ENCODE results near the gene CLASP1. TPM values are rescaled to one million over a fixed set of nuclear protein-coding genes. Genes with fewer than 3 reads are reported as not detected.

Gene CLASP1
- total and polyA plus RNA-seq, 2 experiments from 2014 or later = 20.1 to 37.4 TPM

DNA sequence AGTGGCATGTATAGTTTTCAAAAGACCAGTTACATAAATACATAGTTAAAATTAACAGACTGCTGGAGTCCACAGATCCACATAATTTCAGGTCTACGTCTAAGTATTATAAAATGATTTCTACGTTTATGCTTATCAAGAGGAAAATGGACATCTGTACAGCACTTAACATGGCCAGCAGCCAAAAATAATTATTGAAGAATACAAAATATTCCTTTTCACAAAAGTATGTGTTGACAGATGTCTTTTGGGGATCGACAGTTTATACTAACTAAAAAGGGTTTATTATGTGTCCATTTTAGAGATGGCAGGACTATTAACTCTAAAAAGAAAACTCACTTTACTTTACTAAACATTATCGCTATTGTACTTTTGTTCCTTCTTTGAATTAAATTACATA, 231.4 kb downstream of the CLASP1 start:
- TF ChIP-seq EZH2 (IDR thresholded peaks at IDR 0.05; ENCODE audit: insufficient read depth, poor library complexity, severe bottlenecking) = no peak
- no peak for TF ChIP-seq EZH2phosphoT487 (IDR thresholded peaks at IDR 0.05; ENCODE audit: insufficient read depth, low read depth)
- WGBS, 2 experiments (ENCODE audit: low coverage in 1 of 2, low lambda C conversion rate in 2 of 2, missing lambda C conversion rate in 2 of 2) = 64 to 65% methylated on average over 4 of the region's 4 CpGs
- no peaks in the 10 kb centered on the region for H3K79me2 ChIP-seq (ENCODE audit: insufficient read depth)
- no peaks in the 10 kb centered on the region for H3K27me3 ChIP-seq (replicated peaks; ENCODE audit: insufficient read depth)
- DNase-seq = no peak
- H3K9me2 ChIP-seq (ENCODE audit: insufficient read depth) = no peaks in the 10 kb centered on the region
- H3K9me3 ChIP-seq (ENCODE audit: low read depth) = no peaks in the 10 kb centered on the region
- no peak overlapping the region for H3K27ac ChIP-seq
- H3K4me1 ChIP-seq (ENCODE audit: insufficient read depth) = no peaks in the 10 kb centered on the region
- in situ Hi-C loops (cut with MboI) = no loop called here
- no peaks in the 10 kb centered on the region for H4K20me1 ChIP-seq (ENCODE audit: insufficient read depth)
- no peak overlapping the region for H3K4me2 ChIP-seq (ENCODE audit: unreplicated experiment)
- H3K36me3 ChIP-seq (ENCODE audit: low read depth) = peaks cover 20% of the 10 kb centered on the region
- no peaks in the 10 kb centered on the region for H3F3A ChIP-seq (ENCODE audit: insufficient read depth)
- no peak overlapping the region for H3K4me3 ChIP-seq
- no peak overlapping the region for H3K9ac ChIP-seq
- no peak overlapping the region for H2AFZ ChIP-seq

DNA sequence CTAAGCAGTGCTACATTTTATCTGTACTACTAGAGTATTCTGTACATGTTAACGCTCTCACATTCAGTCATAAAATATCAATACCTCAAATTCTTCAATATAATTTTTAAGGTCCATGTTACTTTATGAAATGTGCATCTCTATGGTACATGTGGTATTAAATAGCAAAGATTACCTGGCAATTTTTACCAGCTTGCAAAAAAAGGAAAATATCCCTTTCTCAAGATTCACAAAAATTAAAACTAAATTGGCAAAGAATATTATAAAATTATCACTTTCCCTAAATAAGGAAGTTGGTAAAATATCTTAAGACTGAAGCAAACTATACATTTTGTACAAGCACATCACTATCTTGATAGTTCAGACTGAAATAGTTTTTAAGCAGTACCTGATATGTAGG, 233.5 kb downstream of the CLASP1 start:
- WGBS, 2 experiments (ENCODE audit: low coverage in 1 of 2, low lambda C conversion rate in 2 of 2, missing lambda C conversion rate in 2 of 2) = 97 to 98% methylated on average over 1 of the region's 1 CpG
- in situ Hi-C loops (cut with MboI) = no loop called here
- no peak overlapping the region for H3K4me3 ChIP-seq

DNA sequence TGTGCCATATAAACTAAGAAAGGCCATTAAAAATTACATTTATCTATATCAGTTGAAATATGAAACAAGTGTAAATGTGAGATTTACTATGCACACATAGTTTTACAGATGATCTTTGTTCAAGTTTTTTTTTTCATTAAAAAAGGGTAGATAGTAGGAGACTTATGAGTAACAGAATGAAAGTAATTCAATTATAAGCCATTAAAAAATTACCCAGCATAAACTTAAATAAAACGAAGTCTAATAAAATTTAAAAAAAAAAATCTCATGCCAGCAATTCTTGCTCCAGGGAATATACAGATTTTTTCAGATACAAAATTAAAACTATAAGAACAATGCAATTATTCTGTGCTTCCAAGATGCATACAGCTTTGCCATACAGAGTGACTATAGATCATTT, 236.9 kb downstream of the CLASP1 start:
- H3K9me3 ChIP-seq (ENCODE audit: low read depth) = no peaks in the 10 kb centered on the region
- H3K79me2 ChIP-seq (ENCODE audit: insufficient read depth) = no peaks in the 10 kb centered on the region
- TF ChIP-seq EZH2phosphoT487 (IDR thresholded peaks at IDR 0.05; ENCODE audit: insufficient read depth, low read depth) (no peak), EZH2 (IDR thresholded peaks at IDR 0.05; ENCODE audit: insufficient read depth, poor library complexity, severe bottlenecking) (no peak)
- no peaks in the 10 kb centered on the region for H4K20me1 ChIP-seq (ENCODE audit: insufficient read depth)
- no peak overlapping the region for H3K27ac ChIP-seq
- in situ Hi-C loops (cut with MboI) = no loop called here
- H3K36me3 ChIP-seq (ENCODE audit: low read depth) = peaks cover 25% of the 10 kb centered on the region
- WGBS, 2 experiments (ENCODE audit: low coverage in 1 of 2, low lambda C conversion rate in 2 of 2, missing lambda C conversion rate in 2 of 2) = 53 to 77% methylated on average over 1 of the region's 1 CpG
- H2AFZ ChIP-seq = no peak overlapping the region
- 0 out of 2 replicates have a peak, but pooled peaks cover 17% of the 10 kb centered on the region for H3F3A ChIP-seq (ENCODE audit: insufficient read depth)
- H3K4me2 ChIP-seq (ENCODE audit: unreplicated experiment) = no peak overlapping the region
- no peaks in the 10 kb centered on the region for H3K27me3 ChIP-seq (replicated peaks; ENCODE audit: insufficient read depth)
- no peaks in the 10 kb centered on the region for H3K9me2 ChIP-seq (ENCODE audit: insufficient read depth)
- DNase-seq = no peak
- H3K9ac ChIP-seq = no peak overlapping the region
- H3K4me1 ChIP-seq (ENCODE audit: insufficient read depth) = peaks cover 6% of the 10 kb centered on the region; the same call in 1 of the 2 replicates
- no peak overlapping the region for H3K4me3 ChIP-seq

More for the DNA sequence above, 233.5 kb downstream of the CLASP1 start:
- peaks cover 15% of the 10 kb centered on the region for H3K36me3 ChIP-seq (ENCODE audit: low read depth)
- H4K20me1 ChIP-seq (ENCODE audit: insufficient read depth) = no peaks in the 10 kb centered on the region
- no peaks in the 10 kb centered on the region for H3K27me3 ChIP-seq (replicated peaks; ENCODE audit: insufficient read depth)
- no peaks in the 10 kb centered on the region for H3K79me2 ChIP-seq (ENCODE audit: insufficient read depth)
- TF ChIP-seq EZH2phosphoT487 (IDR thresholded peaks at IDR 0.05; ENCODE audit: insufficient read depth, low read depth) (no peak), EZH2 (IDR thresholded peaks at IDR 0.05; ENCODE audit: insufficient read depth, poor library complexity, severe bottlenecking) (no peak)
- H3K9ac ChIP-seq = no peak overlapping the region
- no peaks in the 10 kb centered on the region for H3K9me2 ChIP-seq (ENCODE audit: insufficient read depth)
- no peak for DNase-seq
- H3K27ac ChIP-seq = no peak overlapping the region
- no peaks in the 10 kb centered on the region for H3K4me1 ChIP-seq (ENCODE audit: insufficient read depth)
- no peak overlapping the region for H3K4me2 ChIP-seq (ENCODE audit: unreplicated experiment)
- no peak overlapping the region for H2AFZ ChIP-seq
- H3K9me3 ChIP-seq (ENCODE audit: low read depth) = no peaks in the 10 kb centered on the region
- no peaks in the 10 kb centered on the region for H3F3A ChIP-seq (ENCODE audit: insufficient read depth)

DNA sequence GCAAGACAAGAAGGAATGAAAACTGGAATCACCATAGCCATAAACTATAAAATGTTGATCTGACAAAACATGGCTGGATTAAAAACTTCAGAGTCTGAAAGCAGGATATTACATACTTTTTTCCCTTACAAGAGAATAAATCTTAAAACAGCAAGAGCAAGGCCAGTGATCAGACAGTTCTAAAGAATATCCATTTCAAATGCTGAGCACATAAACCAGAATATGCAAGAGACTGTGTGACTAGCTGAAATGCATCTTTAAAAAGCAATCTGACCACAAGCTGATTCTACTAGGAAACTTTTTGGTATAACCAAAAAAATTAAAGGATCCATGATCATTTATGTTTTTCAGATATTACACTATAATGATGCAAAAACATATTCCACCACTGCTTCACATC, 239.3 kb downstream of the CLASP1 start:
- no peaks in the 10 kb centered on the region for H3K9me3 ChIP-seq (ENCODE audit: low read depth)
- H3K9ac ChIP-seq = no peak overlapping the region
- in situ Hi-C loops (cut with MboI) = no loop called here
- no peak overlapping the region for H2AFZ ChIP-seq
- H3K27ac ChIP-seq = no peak overlapping the region
- no peak overlapping the region for H3K4me3 ChIP-seq
- peaks cover 6% of the 10 kb centered on the region; the same call in 1 of the 2 replicates for H3K4me1 ChIP-seq (ENCODE audit: insufficient read depth)
- H3K4me2 ChIP-seq (ENCODE audit: unreplicated experiment) = no peak overlapping the region
- H3K79me2 ChIP-seq (ENCODE audit: insufficient read depth) = no peaks in the 10 kb centered on the region
- no peak for TF ChIP-seq EZH2phosphoT487 (IDR thresholded peaks at IDR 0.05; ENCODE audit: insufficient read depth, low read depth)
- no peak for TF ChIP-seq EZH2 (IDR thresholded peaks at IDR 0.05; ENCODE audit: insufficient read depth, poor library complexity, severe bottlenecking)
- H3K27me3 ChIP-seq (replicated peaks; ENCODE audit: insufficient read depth) = no peaks in the 10 kb centered on the region
- H4K20me1 ChIP-seq (ENCODE audit: insufficient read depth) = no peaks in the 10 kb centered on the region
- 0 out of 2 replicates have a peak, but pooled peaks cover 17% of the 10 kb centered on the region for H3F3A ChIP-seq (ENCODE audit: insufficient read depth)
- DNase-seq = no peak
- H3K36me3 ChIP-seq (ENCODE audit: low read depth) = peaks cover 35% of the 10 kb centered on the region; the same call in 1 of the 2 replicates
- no peaks in the 10 kb centered on the region for H3K9me2 ChIP-seq (ENCODE audit: insufficient read depth)

DNA sequence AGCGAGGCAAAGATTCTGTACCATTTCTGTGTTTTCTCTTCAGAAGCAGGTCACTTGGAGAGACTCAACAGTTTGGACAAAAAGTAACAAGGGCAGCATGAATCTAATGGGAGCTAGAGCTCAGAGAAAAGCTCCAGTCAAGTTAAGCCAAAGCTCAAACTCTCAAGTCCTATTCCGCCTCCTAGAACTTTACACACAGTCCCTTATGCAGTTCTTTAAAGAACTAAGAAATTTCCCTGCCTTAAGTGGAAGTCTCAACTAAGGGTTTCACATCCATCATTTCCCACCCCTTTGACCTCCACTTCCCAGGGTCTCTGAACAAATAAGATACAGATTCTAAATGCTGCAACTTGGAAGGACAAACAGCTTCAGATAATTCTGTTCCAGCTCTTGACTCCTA, 239.9 kb downstream of the CLASP1 start:
- no peak overlapping the region for H3K4me2 ChIP-seq (ENCODE audit: unreplicated experiment)
- H2AFZ ChIP-seq = no peak overlapping the region

More for the DNA sequence above, 239.9 kb downstream of the CLASP1 start:
- Histone ChIP-seq H3K4me1 (ENCODE audit: insufficient read depth) (peaks cover 6% of the 10 kb centered on the region; the same call in 1 of the 2 replicates), H3K9ac (no peak overlapping the region), H3F3A (ENCODE audit: insufficient read depth) (0 out of 2 replicates have a peak, but pooled peaks cover 17% of the 10 kb centered on the region), H3K9me3 (ENCODE audit: low read depth) (no peaks in the 10 kb centered on the region), H3K79me2 (ENCODE audit: insufficient read depth) (no peaks in the 10 kb centered on the region), H3K27me3 (replicated peaks; ENCODE audit: insufficient read depth) (no peaks in the 10 kb centered on the region), H4K20me1 (ENCODE audit: insufficient read depth) (no peaks in the 10 kb centered on the region), H3K36me3 (ENCODE audit: low read depth) (peaks cover 35% of the 10 kb centered on the region), H3K27ac (no peak overlapping the region), H3K9me2 (ENCODE audit: insufficient read depth) (no peaks in the 10 kb centered on the region), H3K4me3 (no peak overlapping the region)
- TF ChIP-seq EZH2phosphoT487 (IDR thresholded peaks at IDR 0.05; ENCODE audit: insufficient read depth, low read depth) = no peak
- no peak for TF ChIP-seq EZH2 (IDR thresholded peaks at IDR 0.05; ENCODE audit: insufficient read depth, poor library complexity, severe bottlenecking)
- in situ Hi-C loops (cut with MboI) = no loop called here
- 63 to 66% methylated on average over 2 of the region's 2 CpGs for WGBS, 2 experiments (ENCODE audit: low coverage in 1 of 2, low lambda C conversion rate in 2 of 2, missing lambda C conversion rate in 2 of 2)
- DNase-seq = no peak

Measured in GM23248 (cell line).